HUDEP-2 (cell line): ENCODE data around the gene GOSR1.
"Not testable (repeated sequence)": the region's sequence is repeated elsewhere in the genome, so short reads cannot be mapped to it uniquely, and the experiment has no call there.

Experiments used
- DNase-seq, 76 experiments: peaks; one replicate each; lab custom pipeline; 2025; ENCODE audit not compliant: unreplicated experiment in 76 of 76; lab: John Stamatoyannopoulos, UW

GOSR1 gene

GRCh38 chr17:30503558-30503957 lies 26.4 kb downstream of the GOSR1 start:
- DNase-seq = no peak

GRCh38 chr17:30505868-30506417 lies 28.7 kb downstream of the GOSR1 start:
- DNase-seq = no peak

- no peak for DNase-seq
These were observed 29.3 kb downstream of the GOSR1 start for GRCh38 chr17:30506481-30506880.

GRCh38 chr17:30513346-30513745 lies 36.1 kb downstream of the GOSR1 start:
- no peak for DNase-seq

- no peak for DNase-seq
These were observed 37.8 kb downstream of the GOSR1 start for GRCh38 chr17:30514895-30515596.

GRCh38 chr17:30517786-30518185 lies 40.6 kb downstream of the GOSR1 start:
- no peak for DNase-seq

- DNase-seq = no peak
These were observed 42.0 kb downstream of the GOSR1 start for GRCh38 chr17:30519166-30519565.

- no peak for DNase-seq
These were observed 42.5 kb downstream of the GOSR1 start for GRCh38 chr17:30519707-30520106.

GRCh38 chr17:30520436-30520835 lies 43.2 kb downstream of the GOSR1 start:
- DNase-seq = no peak

GRCh38 chr17:30520882-30521281 lies 43.7 kb downstream of the GOSR1 start:
- no peak for DNase-seq

- no peak for DNase-seq
These were observed 44.6 kb downstream of the GOSR1 start for GRCh38 chr17:30521766-30522165.

GRCh38 chr17:30523236-30523635 lies 46.0 kb downstream of the GOSR1 start:
- DNase-seq = not testable (repeated sequence)

- DNase-seq = no peak
These were observed 47.6 kb downstream of the GOSR1 start for GRCh38 chr17:30524847-30525246.

GRCh38 chr17:30526401-30526800 lies 49.2 kb downstream of the GOSR1 start:
- no peak for DNase-seq

GRCh38 chr17:30528701-30529100 lies 51.5 kb downstream of the GOSR1 start:
- not testable (repeated sequence) for DNase-seq

- no peak for DNase-seq
These were observed 53.3 kb downstream of the GOSR1 start for GRCh38 chr17:30530346-30531025.

GRCh38 chr17:30532871-30533270 lies 55.7 kb downstream of the GOSR1 start:
- DNase-seq = no peak

- no peak for DNase-seq
These were observed 57.1 kb downstream of the GOSR1 start for GRCh38 chr17:30534298-30534697.

GRCh38 chr17:30534938-30535921 lies 58.0 kb downstream of the GOSR1 start:
- DNase-seq = no peak

GRCh38 chr17:30536846-30537245 lies 59.6 kb downstream of the GOSR1 start:
- not testable (repeated sequence) for DNase-seq

GRCh38 chr17:30537667-30538066 lies 60.5 kb downstream of the GOSR1 start:
- DNase-seq = not testable (repeated sequence)
